C4-2B (cell line): ENCODE data around the gene TMEM17.

Experiments
- ZFX ChIP-seq: fragments of 450-650 bp; IDR thresholded peaks from 2 replicates; pipeline ENCODE4 v1.6.1; 2017
- TF ChIP-seq, protein P1 (sequence below): fragments of 450-650 bp; conservative IDR thresholded peaks from 2 replicates; pipeline ENCODE4 v1.5.1; 2017; ENCODE audit warnings: mild to moderate bottlenecking

DNA sequence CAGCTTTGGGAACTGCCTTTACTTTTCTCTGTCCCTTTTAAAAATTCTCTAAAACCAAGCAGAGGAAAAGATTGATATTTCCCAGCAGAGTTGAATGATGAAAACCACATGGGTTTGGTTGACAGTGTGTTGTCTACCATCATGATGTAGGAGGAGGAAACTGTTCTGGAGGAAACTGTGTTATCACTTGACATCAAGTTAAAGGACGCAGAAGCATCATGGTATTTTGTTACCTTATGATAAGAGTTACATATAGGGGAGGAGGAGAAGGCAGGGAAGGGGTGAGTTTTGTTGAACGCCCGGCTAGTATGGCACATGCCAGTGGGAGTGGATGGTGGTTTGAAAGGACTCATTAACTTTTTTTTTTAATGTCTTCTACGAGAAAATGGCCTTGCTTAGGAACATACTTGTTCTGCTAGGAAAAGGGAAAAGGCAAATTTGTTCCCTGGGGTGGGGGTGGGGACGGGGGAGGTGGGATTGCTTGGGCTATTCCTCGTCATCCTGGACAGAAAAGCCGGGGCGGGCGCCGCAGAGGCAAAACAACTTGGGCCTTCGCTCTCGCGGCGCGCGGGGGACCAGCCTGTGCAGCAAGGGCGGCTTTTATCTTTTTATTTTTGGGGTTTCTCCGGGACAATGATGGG, 766 bp downstream of the TMEM17 start:
- TF ChIP-seq, protein P1, sequence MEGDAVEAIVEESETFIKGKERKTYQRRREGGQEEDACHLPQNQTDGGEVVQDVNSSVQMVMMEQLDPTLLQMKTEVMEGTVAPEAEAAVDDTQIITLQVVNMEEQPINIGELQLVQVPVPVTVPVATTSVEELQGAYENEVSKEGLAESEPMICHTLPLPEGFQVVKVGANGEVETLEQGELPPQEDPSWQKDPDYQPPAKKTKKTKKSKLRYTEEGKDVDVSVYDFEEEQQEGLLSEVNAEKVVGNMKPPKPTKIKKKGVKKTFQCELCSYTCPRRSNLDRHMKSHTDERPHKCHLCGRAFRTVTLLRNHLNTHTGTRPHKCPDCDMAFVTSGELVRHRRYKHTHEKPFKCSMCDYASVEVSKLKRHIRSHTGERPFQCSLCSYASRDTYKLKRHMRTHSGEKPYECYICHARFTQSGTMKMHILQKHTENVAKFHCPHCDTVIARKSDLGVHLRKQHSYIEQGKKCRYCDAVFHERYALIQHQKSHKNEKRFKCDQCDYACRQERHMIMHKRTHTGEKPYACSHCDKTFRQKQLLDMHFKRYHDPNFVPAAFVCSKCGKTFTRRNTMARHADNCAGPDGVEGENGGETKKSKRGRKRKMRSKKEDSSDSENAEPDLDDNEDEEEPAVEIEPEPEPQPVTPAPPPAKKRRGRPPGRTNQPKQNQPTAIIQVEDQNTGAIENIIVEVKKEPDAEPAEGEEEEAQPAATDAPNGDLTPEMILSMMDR: no peak
- no peak for TF ChIP-seq ZFX
